ENCODE data around the gene TAF15. TPM values are rescaled to one million over a fixed set of nuclear protein-coding genes. Genes with fewer than 3 reads are reported as not detected.

The TAF15 gene
- polyA plus RNA-seq, 1 donor (not counting 4 experiments of a cell fraction or from before 2014, with no cell fraction given): 101 TPM

DNA sequence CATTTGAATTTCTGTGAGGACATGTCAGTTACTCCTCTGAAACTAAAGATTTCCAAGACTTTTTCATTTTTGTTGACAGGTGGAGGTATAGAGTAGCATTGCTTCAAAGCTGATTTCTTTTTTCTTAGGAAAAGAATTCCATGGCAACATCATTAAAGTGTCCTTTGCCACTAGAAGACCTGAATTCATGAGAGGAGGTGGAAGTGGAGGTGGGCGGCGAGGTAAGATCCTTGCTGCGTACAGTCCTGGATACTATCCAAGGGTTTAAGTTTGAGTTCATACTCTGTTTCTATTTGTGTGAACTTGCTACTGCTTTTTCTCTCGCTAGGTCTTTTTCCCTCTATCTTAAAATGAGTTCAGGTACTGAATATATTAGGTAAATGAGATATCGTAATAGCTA is 33.0 kb downstream of the TAF15 start:
- H4K20me1 ChIP-seq (ENCODE audit: control insufficient read depth, extremely low read depth, insufficient read depth, low read length): no peaks in the 10 kb centered on the region
- no peak overlapping the region for H3K4me2 ChIP-seq (ENCODE audit: control insufficient read depth, extremely low read depth, insufficient read depth, low read depth, low read length)
- H3K9ac ChIP-seq (ENCODE audit: control insufficient read depth, extremely low read depth, insufficient read depth, low read length): no peak overlapping the region
- TF ChIP-seq EZH2 (IDR thresholded peaks at IDR 0.05; ENCODE audit: low read length): no peak
- TF ChIP-seq, protein P1, sequence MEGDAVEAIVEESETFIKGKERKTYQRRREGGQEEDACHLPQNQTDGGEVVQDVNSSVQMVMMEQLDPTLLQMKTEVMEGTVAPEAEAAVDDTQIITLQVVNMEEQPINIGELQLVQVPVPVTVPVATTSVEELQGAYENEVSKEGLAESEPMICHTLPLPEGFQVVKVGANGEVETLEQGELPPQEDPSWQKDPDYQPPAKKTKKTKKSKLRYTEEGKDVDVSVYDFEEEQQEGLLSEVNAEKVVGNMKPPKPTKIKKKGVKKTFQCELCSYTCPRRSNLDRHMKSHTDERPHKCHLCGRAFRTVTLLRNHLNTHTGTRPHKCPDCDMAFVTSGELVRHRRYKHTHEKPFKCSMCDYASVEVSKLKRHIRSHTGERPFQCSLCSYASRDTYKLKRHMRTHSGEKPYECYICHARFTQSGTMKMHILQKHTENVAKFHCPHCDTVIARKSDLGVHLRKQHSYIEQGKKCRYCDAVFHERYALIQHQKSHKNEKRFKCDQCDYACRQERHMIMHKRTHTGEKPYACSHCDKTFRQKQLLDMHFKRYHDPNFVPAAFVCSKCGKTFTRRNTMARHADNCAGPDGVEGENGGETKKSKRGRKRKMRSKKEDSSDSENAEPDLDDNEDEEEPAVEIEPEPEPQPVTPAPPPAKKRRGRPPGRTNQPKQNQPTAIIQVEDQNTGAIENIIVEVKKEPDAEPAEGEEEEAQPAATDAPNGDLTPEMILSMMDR (optimal IDR thresholded peaks at IDR 0.05 in 1 of 3, IDR thresholded peaks at IDR 0.05 in 1 of 3, conservative IDR thresholded peaks at IDR 0.05 in 1 of 3; ENCODE audit: extremely low read depth in 1 of 3, insufficient read depth in 2 of 3, low read length in 3 of 3): no peak
- H3K79me2 ChIP-seq (ENCODE audit: control insufficient read depth, insufficient read depth, low read length): no peaks in the 10 kb centered on the region
- no peaks in the 10 kb centered on the region for H3K27me3 ChIP-seq (ENCODE audit: control insufficient read depth, extremely low read depth, insufficient read depth, low read length)
- H2AFZ ChIP-seq (ENCODE audit: control insufficient read depth, low read length): no peak overlapping the region
- H3K4me3 ChIP-seq (ENCODE audit: control insufficient read depth in 2 of 3, extremely low read depth in 1 of 3, insufficient read depth in 2 of 3, low read depth in 1 of 3, low read length in 3 of 3): no peak overlapping the region
- dilution Hi-C loops (cut with MboI; ENCODE audit: extremely low pct_ligation_motif_present, low sequenced_read_pairs): no loop called here
- H3K9me1 ChIP-seq (ENCODE audit: control insufficient read depth, extremely low read depth, insufficient read depth, low read length): no peaks in the 10 kb centered on the region
- H3K4me1 ChIP-seq (ENCODE audit: control insufficient read depth, extremely low read depth, insufficient read depth, low read length): no peaks in the 10 kb centered on the region
- DNase-seq (ENCODE audit: low read depth, low spot score) (no peak), FAIRE-seq (no peak)
- no peak overlapping the region for H3K27ac ChIP-seq (ENCODE audit: control insufficient read depth, insufficient read depth, low read length)
- no peaks in the 10 kb centered on the region for H3K9me3 ChIP-seq (ENCODE audit: control insufficient read depth, low read depth, low read length)
- peaks cover 26 to 36% of the 10 kb centered on the region in 2 experiments for H3K36me3 ChIP-seq (ENCODE audit: control insufficient read depth in 2 of 2, extremely low read depth in 1 of 2, insufficient read depth in 2 of 2, low read length in 2 of 2)

DNA sequence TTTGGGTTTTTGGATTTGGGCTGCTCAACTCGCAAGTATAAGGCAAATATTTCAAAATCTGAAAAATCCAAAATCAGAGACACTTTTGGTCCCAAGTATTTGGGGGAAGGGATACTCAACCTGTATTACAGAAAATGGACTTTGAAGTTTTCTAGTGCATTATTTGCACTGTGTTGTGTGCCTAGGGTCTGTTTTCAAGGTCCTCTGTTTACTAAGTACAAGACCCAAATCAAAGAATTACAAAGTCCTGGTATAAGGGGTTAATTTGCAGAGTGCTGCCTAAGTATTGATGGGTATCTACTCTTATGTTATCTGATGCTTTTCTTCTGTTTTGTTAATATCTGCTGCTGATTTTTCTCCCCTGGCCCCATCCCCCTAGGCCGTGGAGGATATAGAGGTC is 34.4 kb downstream of the TAF15 start:
- no peak overlapping the region for H2AFZ ChIP-seq (ENCODE audit: control insufficient read depth, low read length)
- no peaks in the 10 kb centered on the region for H4K20me1 ChIP-seq (ENCODE audit: control insufficient read depth, extremely low read depth, insufficient read depth, low read length)
- TF ChIP-seq EZH2 (IDR thresholded peaks at IDR 0.05; ENCODE audit: low read length): no peak
- TF ChIP-seq, protein P1 (optimal IDR thresholded peaks at IDR 0.05 in 1 of 3, IDR thresholded peaks at IDR 0.05 in 1 of 3, conservative IDR thresholded peaks at IDR 0.05 in 1 of 3; ENCODE audit: extremely low read depth in 1 of 3, insufficient read depth in 2 of 3, low read length in 3 of 3): no peak
- H3K79me2 ChIP-seq (ENCODE audit: control insufficient read depth, insufficient read depth, low read length): no peaks in the 10 kb centered on the region
- no peak overlapping the region for H3K9ac ChIP-seq (ENCODE audit: control insufficient read depth, extremely low read depth, insufficient read depth, low read length)
- FAIRE-seq (no peak), DNase-seq (ENCODE audit: low read depth, low spot score) (no peak)
- no peaks in the 10 kb centered on the region for H3K9me1 ChIP-seq (ENCODE audit: control insufficient read depth, extremely low read depth, insufficient read depth, low read length)
- H3K4me1 ChIP-seq (ENCODE audit: control insufficient read depth, extremely low read depth, insufficient read depth, low read length): no peaks in the 10 kb centered on the region
- H3K4me2 ChIP-seq (ENCODE audit: control insufficient read depth, extremely low read depth, insufficient read depth, low read depth, low read length): no peak overlapping the region
- H3K4me3 ChIP-seq (ENCODE audit: control insufficient read depth in 2 of 3, extremely low read depth in 1 of 3, insufficient read depth in 2 of 3, low read depth in 1 of 3, low read length in 3 of 3): no peak overlapping the region
- peaks cover 27 to 40% of the 10 kb centered on the region in 2 experiments for H3K36me3 ChIP-seq (ENCODE audit: control insufficient read depth in 2 of 2, extremely low read depth in 1 of 2, insufficient read depth in 2 of 2, low read length in 2 of 2)
- no peaks in the 10 kb centered on the region for H3K9me3 ChIP-seq (ENCODE audit: control insufficient read depth, low read depth, low read length)
- no peaks in the 10 kb centered on the region for H3K27me3 ChIP-seq (ENCODE audit: control insufficient read depth, extremely low read depth, insufficient read depth, low read length)
- H3K27ac ChIP-seq (ENCODE audit: control insufficient read depth, insufficient read depth, low read length): no peak overlapping the region
- dilution Hi-C loops (cut with MboI; ENCODE audit: extremely low pct_ligation_motif_present, low sequenced_read_pairs): no loop called here

Measured in keratinocyte (primary cell).